Prostate gland (tissue), 2 donors: ENCODE data around the gene SNX10.

ENCODE experiments used
- CTCF ChIP-seq, 4 experiments: fragments of 200-600 bp in 2 of 4; fragments of 450-650 bp in 2 of 4; sonication (generic) in 2 of 4; IDR thresholded peaks; 1 replicate in 3 of 4; 2 replicates in 1 of 4; pipeline ENCODE4 v1.5.1; 2016 to 2019; ENCODE audit warnings: antibody characterized with exemption in 4 of 4, mild to moderate bottlenecking in 2 of 4, moderate library complexity in 2 of 4
- POLR2A ChIP-seq: fragments of 450-650 bp; IDR thresholded peaks from one replicate; pipeline ENCODE4 v1.6.1; 2016; ENCODE audit warnings: antibody characterized with exemption, mild to moderate bottlenecking

GRCh38 chr7:26307791-26308190 is 16.1 kb downstream of the SNX10 start:
- TF ChIP-seq POLR2A (no peak), CTCF (IDR thresholded peaks at IDR 0.05) (no peak)
